DLD1 (cell line): ENCODE data around the gene TULP3.

Experiments used
- in situ Hi-C: cut with HindIII; loops from 2 replicates; pipeline ENCODE4 v1.10.0; 2017; ENCODE audit warnings: low sequenced_read_pairs

Gene TULP3

DNA sequence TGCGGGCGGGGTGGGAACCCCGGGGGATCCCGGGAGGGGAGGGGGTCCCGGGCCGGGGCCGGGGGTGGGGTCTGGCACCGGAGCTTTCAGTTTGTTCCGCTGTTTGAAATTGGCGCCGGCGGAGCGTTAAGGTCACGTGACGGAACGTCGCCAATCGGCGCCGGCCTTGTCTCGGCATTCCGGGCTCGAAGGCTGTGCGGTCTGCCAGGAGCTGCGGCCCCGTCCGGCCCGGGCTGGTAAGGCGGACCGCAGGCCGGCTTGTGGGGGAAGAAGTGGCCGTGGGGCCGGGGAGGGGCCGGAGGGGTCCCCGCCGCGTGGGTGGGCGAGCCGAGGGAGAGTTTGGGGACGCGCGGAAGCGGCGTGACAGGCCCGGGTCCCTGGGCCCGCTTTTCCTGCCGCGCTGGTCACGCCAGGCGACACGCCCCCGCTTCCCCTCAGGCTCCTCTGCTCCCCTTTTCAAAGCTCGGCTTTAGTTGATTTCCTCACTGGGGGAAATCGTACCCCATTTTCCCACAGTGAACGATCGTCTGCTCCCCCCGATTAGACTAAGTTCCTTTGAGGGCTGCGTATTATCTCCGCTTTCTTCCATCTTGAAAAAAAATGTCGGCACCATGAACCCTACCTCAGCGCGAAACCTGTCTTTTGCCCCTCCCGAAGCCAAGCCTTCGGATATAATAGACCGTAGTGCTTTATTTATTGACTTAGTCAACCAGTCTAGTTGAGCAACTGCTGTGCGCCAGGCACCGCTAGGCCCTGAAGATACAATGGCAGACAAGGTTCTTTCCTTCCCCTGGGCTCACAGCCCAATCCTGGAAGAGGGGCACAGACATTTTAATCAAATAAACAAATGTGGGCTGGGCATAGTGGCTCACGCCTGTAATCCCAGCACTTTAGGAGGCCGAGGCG is 13.4 kb upstream of the TULP3 start, which contains the start of the genes FOXM1 and RHNO1:
Gene FOXM1, minus strand, starts transcription at position 128 of the 906 bp plus-strand sequence. CDS start 2,696 bp downstream, outside the sequence.
Gene RHNO1, plus strand, starts transcription at position 177 of the 906 bp plus-strand sequence. CDS start 8,144 bp downstream, outside the sequence.
- in situ Hi-C loops, result no loop called here

DNA sequence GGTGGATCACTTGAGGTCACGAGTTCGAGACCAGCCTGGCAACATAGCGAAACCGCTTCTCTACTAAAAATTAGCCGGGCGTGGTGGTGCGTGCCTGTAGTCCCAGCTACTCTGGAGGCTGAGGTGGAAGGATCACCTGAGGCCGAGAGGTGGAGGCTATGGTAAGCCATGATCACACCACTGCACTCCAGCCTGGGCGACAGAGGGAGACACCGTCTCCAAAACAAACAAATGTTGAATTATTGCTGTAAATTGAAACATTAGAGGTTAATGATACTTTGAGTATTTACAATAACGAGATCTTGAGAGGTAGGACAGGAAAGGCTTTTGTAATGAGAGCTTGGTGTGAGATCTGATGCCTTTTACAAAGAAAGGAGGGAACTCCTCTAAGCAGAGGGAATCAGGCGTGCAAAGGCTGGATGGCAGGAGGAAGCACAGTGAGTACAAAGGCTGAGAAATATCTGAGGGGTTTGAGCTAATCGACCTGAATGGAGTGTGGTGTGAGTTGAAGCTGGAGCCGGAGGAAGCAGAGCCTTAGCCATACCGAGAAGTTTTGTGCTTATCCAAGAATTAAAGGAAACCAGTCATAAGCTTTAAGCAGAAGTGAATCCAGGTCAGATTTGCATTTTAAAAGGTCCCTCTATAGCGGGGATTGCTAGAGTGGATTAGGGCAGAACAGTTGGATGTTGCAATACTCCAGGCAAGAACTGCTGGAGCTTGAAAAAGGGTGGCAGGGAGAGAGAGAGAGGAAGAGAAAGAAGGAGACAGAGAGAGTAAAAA is 12.5 kb upstream of the TULP3 start:
- in situ Hi-C loops, result no loop called here

DNA sequence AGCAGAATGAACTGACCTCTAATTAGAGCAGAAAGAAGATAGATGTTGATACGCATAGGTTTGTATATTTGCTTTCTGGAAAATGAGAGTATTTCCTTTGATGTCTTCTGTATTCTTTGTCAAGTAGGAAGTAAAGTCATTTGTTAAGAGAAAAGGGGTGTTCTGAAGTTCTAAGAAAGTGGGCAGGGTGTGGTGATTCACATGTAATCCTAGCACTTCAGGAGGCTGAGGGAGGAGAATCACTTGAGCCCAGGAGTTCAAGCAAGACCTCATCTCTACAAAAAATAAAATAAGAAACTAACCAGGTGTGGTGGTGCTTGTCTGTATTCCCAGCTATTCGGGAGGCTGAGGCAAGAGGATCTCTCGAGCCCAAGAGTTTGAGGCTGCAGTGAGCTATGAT is 10.8 kb upstream of the TULP3 start:
- in situ Hi-C loops, result no loop called here

DNA sequence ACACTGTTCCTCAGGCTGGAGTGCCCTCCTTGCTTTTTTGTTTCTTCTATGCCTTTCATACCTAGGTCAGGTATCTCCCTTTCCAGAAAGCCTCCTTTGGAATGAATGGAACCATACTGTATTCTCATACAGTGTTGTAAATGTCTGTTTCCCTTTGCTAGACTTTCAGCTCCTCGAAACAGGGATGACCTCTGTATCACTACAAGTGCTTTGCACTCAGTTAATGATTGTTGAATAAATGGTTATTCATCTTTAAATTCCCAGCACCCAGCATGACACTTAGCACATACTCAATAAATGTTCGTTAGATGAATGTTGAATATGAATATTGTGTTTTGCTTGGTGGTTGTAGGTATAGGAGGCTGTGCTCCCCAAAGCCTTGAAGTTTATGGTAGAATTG is 5.9 kb upstream of the TULP3 start:
- in situ Hi-C loops, result no loop called here

DNA sequence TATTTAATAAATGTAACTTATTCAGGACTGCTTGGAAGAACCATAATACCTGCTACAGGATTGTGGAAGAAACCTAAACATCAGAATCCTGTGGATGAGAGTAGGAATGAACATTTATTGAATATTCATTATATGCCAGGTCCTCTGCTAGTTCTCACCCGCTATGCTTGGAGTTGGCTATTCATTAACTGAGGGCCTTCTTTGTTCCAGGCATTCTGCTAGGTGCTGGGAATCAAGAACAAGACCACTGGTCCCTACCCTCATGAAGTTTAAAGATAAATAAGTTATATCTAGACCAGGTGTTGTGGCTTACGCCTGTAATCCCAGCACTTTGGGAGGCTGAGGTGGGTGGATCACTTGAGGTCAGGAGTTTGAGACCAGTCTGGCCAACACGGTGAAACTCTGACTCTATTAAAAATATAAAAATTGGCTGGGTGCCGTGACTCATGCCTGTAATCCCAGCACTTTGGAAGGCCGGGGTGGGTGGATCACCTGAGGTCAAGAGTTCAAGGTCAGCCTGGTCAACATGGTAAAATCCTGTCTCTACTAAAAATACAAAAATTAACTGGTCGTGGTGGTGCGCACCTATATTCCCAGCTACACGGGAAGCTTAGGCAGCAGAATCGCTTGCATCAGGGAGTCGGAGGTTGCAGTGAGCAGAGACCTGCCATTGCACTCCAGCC is 3.8 kb upstream of the TULP3 start:
- in situ Hi-C loops, result no loop called here

DNA sequence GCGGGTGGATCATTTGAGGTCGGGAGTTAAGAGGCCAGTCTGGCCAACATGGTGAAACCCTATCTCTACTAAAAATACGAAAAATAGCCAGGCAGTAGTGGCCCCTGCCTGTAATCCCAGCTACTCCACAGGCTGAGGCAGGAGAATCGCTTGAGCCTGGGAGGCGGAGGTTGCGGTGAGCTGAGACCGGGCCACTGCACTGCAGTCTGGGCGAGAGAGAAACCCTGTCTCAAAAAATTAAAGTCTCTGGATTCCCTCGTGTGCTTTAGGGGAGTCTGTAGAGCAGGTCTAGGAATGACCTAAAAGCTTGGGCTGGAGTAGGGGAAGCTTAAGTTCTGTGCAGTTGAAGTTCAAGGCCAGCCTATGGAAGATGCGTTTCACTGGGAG is 697 bp upstream of the TULP3 start:
- in situ Hi-C loops, result no loop called here

DNA sequence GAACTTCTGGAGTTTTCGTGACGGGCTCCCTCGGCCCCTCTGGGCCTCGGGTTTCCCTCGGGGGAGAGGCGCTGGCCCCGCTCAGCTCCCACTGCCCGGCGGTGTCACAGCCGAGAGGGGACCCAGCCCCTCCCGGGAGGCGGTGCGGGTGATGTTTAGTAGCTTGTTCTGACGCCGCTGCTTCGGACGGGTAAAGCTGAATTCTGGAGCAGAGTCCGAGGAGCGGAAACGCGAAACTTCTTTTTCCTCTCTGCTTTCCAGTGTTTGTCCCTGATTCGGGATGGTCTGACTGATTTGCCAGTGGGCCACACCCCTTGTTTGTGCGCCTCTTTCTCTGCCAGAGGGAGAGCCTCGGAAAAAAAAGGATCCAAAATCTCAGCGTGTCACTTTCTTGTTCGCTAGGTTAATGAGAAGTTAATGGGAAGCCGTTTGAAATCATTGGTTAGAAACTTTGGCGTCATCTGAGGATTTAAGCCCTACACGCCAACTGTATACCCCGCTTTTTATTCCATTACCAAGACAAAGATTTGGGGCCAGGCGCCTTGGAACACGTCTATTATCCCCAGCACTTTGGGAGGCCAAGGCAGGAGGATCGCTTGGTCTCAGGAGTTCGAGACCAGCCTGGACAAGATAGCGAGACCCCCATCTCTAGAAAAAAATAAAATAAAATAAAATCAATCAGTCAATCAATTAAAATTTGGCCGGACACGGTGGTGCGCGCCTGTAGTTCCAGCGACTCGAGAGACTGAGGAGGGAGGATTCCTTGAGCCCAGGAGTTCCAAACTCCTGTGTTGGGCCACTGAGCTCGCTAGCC is 756 bp downstream of the TULP3 start:
- in situ Hi-C loops, result no loop called here

DNA sequence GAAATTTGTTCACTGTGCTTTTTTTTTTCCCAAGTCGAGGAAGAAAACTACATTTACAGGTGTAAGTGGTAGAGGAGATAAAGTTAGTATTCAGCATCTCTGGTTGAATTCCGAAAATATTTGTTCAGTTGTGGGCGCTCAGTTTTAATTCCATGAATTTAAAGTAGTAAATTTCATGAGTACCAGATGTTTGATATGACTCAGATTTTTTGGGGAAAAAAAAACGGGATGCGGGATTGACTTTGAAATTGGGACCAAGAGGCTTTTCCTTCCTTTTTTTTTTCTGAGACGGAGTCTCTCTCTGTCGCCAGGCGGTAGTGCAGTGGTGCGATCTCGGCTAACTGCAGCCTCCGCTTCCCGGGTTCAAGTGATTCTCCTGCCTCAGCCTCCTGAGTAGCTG is 1.6 kb downstream of the TULP3 start:
- in situ Hi-C loops, result no loop called here

DNA sequence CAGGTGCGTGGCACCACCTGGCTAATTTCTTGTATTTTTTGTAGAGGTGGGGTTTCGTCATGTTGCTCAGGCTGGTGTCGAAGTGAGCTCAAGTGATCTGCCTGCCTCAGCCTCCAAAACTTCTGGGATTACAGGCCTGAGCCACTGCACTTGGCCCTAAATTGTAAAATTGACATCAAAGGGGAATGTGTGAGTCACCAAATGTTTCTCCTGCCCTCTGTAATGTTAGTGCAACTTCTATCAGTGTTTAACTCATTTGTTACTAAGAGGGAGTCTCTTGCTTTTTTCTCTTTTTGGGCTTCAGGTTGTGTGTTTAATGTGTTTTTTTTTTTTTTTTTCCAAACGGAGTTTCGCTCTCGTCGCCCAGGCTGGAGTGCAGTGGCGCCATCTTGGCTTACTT is 2.3 kb downstream of the TULP3 start:
- in situ Hi-C loops, result no loop called here

DNA sequence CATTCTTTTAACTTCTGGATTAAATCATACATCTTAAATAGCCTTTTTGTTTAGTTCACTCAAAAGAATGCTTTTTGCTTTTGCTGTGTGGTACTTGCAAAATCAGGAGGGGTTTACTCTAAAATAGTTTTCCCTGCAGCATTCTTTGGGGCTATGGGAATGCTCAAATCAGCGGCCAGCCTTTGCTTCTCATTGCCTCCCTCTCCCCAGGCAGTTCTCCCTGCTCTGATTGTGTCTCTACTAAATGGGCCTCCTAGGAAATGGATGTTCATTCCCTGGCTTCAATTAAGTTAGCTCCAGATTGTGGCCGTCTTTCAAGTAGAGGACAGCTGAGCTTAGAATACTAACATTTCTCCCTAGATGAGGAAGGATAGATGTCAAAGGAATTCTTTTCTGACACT is 4.4 kb downstream of the TULP3 start:
- in situ Hi-C loops, result no loop called here

DNA sequence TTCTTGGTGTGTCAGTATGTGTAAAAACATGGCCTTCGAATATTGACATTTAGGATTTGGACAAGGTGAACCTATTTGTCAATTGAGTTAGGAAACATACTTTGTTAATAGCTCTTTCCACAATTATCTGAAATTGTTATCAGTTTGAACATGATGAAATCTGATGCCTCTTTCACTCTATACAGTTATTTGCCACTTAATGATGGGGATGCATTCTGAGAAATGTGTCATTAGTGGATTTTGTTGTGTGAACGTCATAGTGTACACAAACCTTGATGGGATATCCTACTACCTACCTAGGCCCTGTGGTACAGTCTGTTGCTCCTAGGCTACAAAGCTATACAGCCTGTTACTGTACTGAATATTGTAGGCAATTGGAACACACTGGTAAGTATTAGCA is 4.8 kb downstream of the TULP3 start:
- in situ Hi-C loops, result no loop called here

DNA sequence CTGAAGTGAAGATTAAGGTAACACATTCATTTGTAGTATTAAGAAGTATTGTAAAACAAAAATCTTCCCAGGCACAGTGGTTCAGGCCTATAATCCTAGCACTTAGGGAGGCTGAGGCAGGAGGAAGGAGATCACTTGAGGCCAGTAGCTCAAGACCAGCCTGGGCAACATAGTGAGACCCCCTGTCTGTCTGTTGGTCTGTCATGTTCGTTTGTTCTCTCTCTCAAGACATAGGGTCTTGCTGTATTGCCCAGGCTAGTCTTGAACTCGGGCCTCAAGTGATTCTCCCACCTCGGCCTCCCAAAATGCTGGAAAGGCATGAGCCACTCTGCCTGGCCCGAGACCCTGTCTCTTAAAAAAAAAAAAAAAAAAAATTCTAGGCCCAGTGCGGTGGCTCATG is 6.7 kb downstream of the TULP3 start:
- in situ Hi-C loops, result no loop called here

DNA sequence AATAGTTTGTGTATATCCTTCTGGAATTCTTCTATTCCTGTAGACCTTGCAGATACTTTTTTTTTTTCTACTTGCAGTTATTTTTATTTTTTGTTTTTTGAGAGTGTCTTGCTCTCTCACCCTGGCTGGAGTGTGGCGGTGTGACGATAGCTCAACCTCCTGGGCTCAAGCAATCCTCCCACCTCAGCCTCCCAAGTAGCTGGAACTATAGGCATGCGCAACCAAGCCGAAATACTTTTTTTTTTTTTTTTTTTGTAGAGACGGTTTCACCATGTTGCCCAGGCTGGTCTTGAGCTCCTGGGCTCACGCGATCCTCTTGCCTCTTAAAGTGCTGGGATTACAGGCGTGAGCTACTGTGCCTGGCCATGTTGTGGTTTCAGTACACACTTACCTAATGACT is 10.0 kb downstream of the TULP3 start:
- in situ Hi-C loops, result no loop called here

DNA sequence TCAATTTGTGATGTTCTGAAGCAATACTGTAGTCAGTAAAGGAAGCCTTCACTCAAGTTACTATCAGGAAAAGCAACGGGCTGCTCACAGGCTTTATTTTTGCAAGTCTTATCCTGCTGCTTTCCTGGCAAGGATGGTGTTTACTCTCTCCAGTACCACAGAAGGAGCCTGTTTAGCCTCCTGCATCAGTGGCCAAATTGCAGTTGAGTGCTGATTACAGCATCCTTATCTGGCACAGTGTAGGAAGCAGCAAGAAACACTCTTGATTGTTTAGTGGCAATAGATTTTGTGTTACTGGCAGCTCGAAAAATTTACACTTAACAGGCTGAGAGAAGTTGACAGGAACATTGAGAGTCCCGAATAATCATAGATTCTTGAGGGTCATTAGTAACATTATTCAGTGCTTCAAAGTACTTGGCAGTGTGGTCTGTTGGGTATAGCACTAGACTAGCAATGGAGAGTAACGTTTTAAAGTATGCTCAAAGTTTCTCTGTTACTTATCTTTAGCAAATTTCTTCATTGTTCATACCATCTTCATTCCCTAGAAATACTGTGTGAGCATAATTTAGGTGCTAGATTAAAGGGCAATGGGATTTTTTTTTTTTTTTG is 11.7 kb downstream of the TULP3 start:
- in situ Hi-C loops, result no loop called here

DNA sequence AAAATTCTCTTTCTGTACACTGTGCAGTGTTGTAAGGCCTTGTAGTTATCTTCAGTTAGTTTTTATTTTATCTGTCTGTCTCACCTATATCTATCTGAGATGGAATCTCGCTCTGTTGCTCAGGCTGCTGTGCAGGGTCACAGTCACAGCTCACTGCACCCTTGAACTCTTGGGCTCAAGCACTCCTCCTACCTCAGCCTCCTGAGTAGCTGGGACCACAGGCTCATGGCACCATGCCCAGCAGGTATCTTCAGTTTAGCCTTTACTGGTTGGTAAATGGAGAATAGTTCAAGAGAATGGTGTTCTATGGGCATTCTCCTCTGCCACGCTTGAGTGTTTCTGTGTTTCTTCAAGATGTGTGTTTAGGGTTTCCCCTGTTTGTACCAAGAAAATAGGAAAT is 13.6 kb downstream of the TULP3 start:
- in situ Hi-C loops, result no loop called here

DNA sequence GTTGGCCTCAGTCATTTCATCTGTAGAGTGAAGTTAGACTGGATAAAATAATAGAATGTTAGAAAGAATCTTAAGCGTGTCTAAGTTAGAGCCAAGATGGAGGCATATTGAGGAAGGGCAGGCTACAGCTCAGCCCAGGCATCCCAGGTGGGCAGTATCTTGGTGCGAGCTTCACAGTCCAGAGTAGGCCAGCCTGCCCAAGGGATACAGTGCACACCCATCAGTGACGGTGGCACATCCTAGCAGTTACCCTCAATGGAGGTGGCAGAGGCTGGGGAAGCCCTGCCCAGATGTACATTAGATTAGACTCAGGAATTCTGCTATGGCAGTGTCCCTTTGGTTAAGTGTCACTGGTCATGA is 21.5 kb downstream of the TULP3 start:
- in situ Hi-C loops, result no loop called here

DNA sequence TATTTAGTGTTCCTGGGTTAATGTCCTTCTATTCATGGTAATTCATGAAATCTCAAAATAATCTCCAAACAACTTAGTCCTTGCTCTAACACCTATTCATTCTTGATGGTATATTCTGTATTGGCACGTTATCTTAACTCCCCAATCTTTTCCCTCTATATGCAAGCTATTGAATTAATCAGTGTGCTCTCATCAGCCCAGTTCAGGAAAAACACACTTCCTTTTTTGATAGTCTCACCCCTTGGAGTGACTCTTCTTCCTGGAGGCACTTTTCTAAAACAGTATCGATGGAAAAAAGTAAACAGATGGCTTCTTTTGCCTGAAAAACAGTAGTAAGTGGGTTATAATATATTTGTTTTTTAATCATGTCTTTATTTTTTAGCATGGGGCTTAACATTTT is 28.6 kb downstream of the TULP3 start:
- in situ Hi-C loops, result no loop called here

DNA sequence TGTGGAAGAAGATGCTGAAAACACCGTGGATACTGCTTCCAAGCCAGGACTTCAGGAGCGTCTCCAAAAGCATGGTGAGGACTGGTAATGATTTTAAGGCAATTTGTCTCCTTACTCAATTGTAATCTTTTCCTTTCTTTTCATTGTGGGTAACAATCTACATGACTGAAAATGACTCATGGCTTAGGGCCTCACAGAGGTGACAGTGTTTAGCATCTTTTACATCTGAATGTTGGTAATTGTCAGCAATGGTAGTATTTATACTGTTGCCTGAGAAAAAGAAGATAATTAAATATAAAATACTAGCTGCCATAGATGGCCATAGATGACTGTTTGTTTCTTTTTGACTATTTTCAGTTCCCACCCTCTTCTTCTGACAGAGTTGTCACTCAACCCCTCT is 31.6 kb downstream of the TULP3 start:
- in situ Hi-C loops, result no loop called here

DNA sequence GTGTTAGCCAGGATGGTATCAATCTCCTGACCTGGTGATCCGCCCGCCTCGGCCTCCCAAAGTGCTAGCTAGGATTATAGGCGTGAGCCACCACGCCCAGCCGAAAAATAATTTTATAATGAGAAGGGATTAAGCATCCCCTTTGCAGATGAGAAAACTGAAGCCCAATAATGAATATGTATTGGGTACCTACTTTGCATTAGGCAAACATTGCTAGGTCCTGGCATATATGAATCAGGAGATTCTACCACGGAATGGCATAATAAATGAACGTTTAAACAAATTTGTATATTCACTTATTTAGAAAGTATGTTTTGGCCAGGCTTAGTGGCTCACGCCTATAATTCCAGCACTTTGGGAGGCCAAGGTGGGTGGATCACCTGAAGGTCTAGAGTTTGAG is 32.4 kb downstream of the TULP3 start:
- in situ Hi-C loops, result no loop called here

DNA sequence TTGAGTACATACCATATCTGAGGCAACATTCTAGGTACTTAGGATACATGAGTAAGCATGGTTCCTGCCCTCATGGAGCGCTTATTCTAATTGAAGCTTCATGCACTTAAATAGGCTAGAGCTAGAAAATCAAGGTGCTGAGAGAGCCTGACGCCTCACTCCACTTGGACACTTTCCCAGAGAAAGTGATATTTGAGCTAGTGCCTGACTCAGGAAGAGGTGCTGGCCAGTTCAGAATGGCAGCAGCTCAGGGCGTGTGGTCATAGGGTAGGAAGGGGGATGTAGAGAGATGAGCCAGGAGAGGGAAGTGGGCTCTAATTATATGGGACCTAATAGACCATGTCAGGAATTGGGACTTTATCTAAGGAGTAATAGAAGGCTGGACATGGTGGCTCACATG is 33.3 kb downstream of the TULP3 start:
- in situ Hi-C loops, result no loop called here
